ENCODE data around the gene MTARC1.

Gene MTARC1

GRCh38 chr1:220775240-220775853 lies 11.4 kb upstream of the MTARC1 start:
- peaks cover 4% of the 10 kb centered on the region for H3K4me1 ChIP-seq
- H3K4me2 ChIP-seq (ENCODE audit: low read length) = no peak overlapping the region
- no peak overlapping the region for H2AFZ ChIP-seq
- peaks cover 5% of the 10 kb centered on the region for H3K79me2 ChIP-seq
- H3K9ac ChIP-seq = no peak overlapping the region
- no peaks in the 10 kb centered on the region for H3K9me3 ChIP-seq (ENCODE audit: control insufficient read depth, low read length)
- no peaks in the 10 kb centered on the region for H3K36me3 ChIP-seq (ENCODE audit: control insufficient read depth, insufficient read depth, low read length)
- no peaks in the 10 kb centered on the region for H3K27me3 ChIP-seq (ENCODE audit: control insufficient read depth, insufficient read depth, low read length)
- TF ChIP-seq CTCF (IDR thresholded peaks at IDR 0.05) = peak; percentile 56
- H3K4me3 ChIP-seq (ENCODE audit: low read depth, low read length) = no peak overlapping the region
- H3K27ac ChIP-seq = no peak overlapping the region

DNA sequence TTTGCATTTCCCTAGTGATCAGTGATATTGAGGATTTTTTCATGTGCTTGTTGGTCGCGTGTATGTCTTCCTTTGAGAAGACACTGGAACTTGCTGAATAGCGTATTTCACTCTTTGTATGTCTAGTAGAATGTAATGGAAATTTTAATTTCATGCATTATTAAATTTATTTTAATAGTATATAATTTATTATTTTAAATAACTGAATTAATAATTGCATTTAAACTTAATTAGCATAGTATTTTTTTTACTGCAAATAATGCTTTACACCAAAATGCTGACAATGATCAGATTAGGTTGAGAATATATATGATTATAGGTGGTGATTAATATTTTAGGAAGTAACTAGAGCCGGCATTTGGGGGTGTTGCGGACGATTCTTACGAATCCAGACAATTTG lies 10.5 kb upstream of the MTARC1 start:
- H3K79me2 ChIP-seq = peaks cover 5% of the 10 kb centered on the region
- no peaks in the 10 kb centered on the region for H3K36me3 ChIP-seq (ENCODE audit: control insufficient read depth, insufficient read depth, low read length)

GRCh38 chr1:220776720-220777326 lies 9.9 kb upstream of the MTARC1 start:
- H2AFZ ChIP-seq = no peak overlapping the region
- peaks cover 4% of the 10 kb centered on the region for H3K4me1 ChIP-seq
- H3K4me3 ChIP-seq (ENCODE audit: low read depth, low read length) = no peak overlapping the region
- H3K36me3 ChIP-seq (ENCODE audit: control insufficient read depth, insufficient read depth, low read length) = no peaks in the 10 kb centered on the region
- H3K9me3 ChIP-seq (ENCODE audit: control insufficient read depth, low read length) = no peaks in the 10 kb centered on the region
- no peak overlapping the region for H3K27ac ChIP-seq
- peaks cover 5% of the 10 kb centered on the region for H3K79me2 ChIP-seq
- no peaks in the 10 kb centered on the region for H3K27me3 ChIP-seq (ENCODE audit: control insufficient read depth, insufficient read depth, low read length)
- TF ChIP-seq CTCF (IDR thresholded peaks at IDR 0.05) = peak; percentile 71
- H3K9ac ChIP-seq = no peak overlapping the region
- no peak overlapping the region for H3K4me2 ChIP-seq (ENCODE audit: low read length)

More for the DNA sequence above, 10.5 kb upstream of the MTARC1 start:
- H3K4me3 ChIP-seq (ENCODE audit: low read depth, low read length) = no peak overlapping the region
- no peaks in the 10 kb centered on the region for H3K9me3 ChIP-seq (ENCODE audit: control insufficient read depth, low read length)
- H3K9ac ChIP-seq = no peak overlapping the region
- TF ChIP-seq CTCF (IDR thresholded peaks at IDR 0.05) = no peak
- H3K4me1 ChIP-seq = peaks cover 4% of the 10 kb centered on the region
- no peak overlapping the region for H3K4me2 ChIP-seq (ENCODE audit: low read length)
- H3K27ac ChIP-seq = no peak overlapping the region
- H3K27me3 ChIP-seq (ENCODE audit: control insufficient read depth, insufficient read depth, low read length) = no peaks in the 10 kb centered on the region
- H2AFZ ChIP-seq = no peak overlapping the region

- no peaks in the 10 kb centered on the region for H3K79me2 ChIP-seq
- no peak overlapping the region for H3K4me3 ChIP-seq (ENCODE audit: low read depth, low read length)
- no peaks in the 10 kb centered on the region for H3K9me3 ChIP-seq (ENCODE audit: control insufficient read depth, low read length)
- H3K4me1 ChIP-seq = peaks cover 5% of the 10 kb centered on the region
- no peak overlapping the region for H3K9ac ChIP-seq
- no peaks in the 10 kb centered on the region for H3K27me3 ChIP-seq (ENCODE audit: control insufficient read depth, insufficient read depth, low read length)
- H3K36me3 ChIP-seq (ENCODE audit: control insufficient read depth, insufficient read depth, low read length) = no peaks in the 10 kb centered on the region
- TF ChIP-seq CTCF (IDR thresholded peaks at IDR 0.05) = no peak
- no peak overlapping the region for H3K4me2 ChIP-seq (ENCODE audit: low read length)
- H2AFZ ChIP-seq = no peak overlapping the region
- H3K27ac ChIP-seq = no peak overlapping the region
These were observed 3.3 kb upstream of the MTARC1 start for GRCh38 chr1:220783453-220783852.

DNA sequence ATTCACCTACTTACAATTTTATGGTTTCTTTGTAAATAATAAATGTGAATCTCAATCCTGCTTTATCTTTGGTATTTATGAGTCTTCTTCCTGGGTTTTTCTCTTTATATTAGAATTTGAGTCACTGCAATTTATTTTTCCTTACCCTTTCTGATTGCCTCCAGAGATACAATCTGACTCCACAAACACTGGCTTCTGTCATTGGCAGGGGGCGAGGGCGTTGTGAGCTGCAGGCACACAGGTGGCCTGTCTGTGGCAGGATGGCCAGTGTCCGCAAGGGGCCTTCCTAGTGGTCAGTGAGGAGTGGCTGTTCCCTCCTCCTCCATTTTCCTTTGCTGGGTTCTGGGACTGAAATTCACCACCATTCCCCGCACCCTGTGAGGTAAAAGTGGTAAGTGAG lies 2.0 kb upstream of the MTARC1 start:
- H3K4me2 ChIP-seq (ENCODE audit: low read length) = no peak overlapping the region
- H3K27ac ChIP-seq = no peak overlapping the region
- H3K9ac ChIP-seq = no peak overlapping the region
- no peaks in the 10 kb centered on the region for H3K9me3 ChIP-seq (ENCODE audit: control insufficient read depth, low read length)
- no peak overlapping the region for H2AFZ ChIP-seq
- H3K79me2 ChIP-seq = no peaks in the 10 kb centered on the region
- TF ChIP-seq CTCF (IDR thresholded peaks at IDR 0.05) = no peak
- no peaks in the 10 kb centered on the region for H3K27me3 ChIP-seq (ENCODE audit: control insufficient read depth, insufficient read depth, low read length)
- peaks cover 5% of the 10 kb centered on the region for H3K4me1 ChIP-seq
- H3K36me3 ChIP-seq (ENCODE audit: control insufficient read depth, insufficient read depth, low read length) = no peaks in the 10 kb centered on the region
- no peak overlapping the region for H3K4me3 ChIP-seq (ENCODE audit: low read depth, low read length)
